Posterior vena cava (tissue), 2 donors: Measurements from ENCODE around the gene FANCB. TPM values are rescaled to one million over a fixed set of nuclear protein-coding genes. Genes with fewer than 3 reads are reported as not detected.

Source experiments
- DNase-seq: peaks from one replicate; pipeline ENCODE4 v3.0.0-alpha.2; 2020; ENCODE audit warnings: low spot score
- intact Hi-C, 2 donors: fragments of 100-400 bp; cut with DNase I; formaldehyde crosslinking; loops; one replicate each; pipeline versions ENCODE4 v1.14.1 to v1.14.2; 2022 to 2023
- long read RNA-seq, 2 donors: library from polyadenylated mRNA; unstranded; transcript quantifications; one replicate each; pipeline ENCODE4 v2.0.0, GENCODE V29; 2020 to 2021
- total RNA-seq, 2 donors: library from RNA; stranded (reverse); fragmentation: NEBNext Ultra II Directional; extraction: Animal tissue kit (Norgen Biotek cat#: 25700); gene quantifications; one replicate each; pipeline ENCODE4 v1.2.1, GENCODE V29; 2021
- donor health status: DM: yes; HTN: yes; CAD: no.
- donor health status: DM: yes; HTN: yes; CAD: no.

Gene FANCB
- total RNA-seq, result 1 to 10 TPM; 1.6 to 2.0 TPM
- long read RNA-seq, donor 1, partial matches to known transcripts, result 0 of 1 reads
- long read RNA-seq, donor 1, other reads (novel, unspliced or antisense), result 1 of 1 reads
- long read RNA-seq, donor 2, result 0 reads

DNA sequence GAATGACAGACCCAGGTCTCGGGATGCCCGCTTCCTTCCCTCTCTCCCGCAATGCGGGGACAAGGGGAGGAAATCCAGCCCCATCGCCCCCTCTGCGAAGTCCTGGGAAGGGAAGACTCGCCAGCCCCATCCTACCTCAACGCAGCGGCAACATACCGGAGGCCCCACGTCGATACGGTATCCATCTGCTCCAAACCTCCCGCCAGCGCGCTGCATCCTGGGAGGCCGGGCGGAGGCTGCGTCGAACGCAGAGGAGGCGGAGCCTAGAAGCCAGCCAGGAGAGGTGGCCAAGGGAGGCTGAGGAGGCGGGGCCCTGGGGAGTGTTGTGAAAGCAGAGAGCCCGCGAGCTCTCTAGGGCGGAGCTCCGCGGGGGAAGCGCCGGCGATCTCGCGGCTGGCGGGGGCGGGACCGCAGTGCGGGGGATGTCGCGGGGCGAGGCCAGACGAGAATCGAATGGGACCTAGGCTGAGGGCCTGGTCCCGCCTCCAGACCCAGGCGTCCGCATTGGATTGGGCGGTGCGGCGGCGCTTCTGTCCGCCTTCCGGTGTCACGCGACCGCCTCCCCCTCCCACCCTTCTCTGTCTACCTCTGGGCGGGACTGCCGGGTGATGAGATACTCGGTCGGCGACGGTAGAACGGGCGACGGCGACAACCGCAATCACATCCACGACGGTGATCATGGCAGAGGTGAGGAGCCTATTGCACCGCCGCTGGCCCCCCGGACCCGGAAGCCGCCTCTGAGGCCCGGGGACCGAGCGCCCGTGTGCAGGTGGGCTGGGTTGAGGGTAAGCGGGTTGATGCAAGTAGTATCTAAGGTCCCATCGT is at the start of gene FANCB, which contains the start of gene MOSPD2:
FANCB (minus strand) TSS at position 219 of the 825 bp plus-strand sequence. CDS start 7,559 bp downstream, outside the sequence.
MOSPD2 (plus strand) TSS at position 571 of the 825 bp plus-strand sequence; CDS start at position 679, 108 bp downstream.
- intact Hi-C loops, result no loop called here

DNA sequence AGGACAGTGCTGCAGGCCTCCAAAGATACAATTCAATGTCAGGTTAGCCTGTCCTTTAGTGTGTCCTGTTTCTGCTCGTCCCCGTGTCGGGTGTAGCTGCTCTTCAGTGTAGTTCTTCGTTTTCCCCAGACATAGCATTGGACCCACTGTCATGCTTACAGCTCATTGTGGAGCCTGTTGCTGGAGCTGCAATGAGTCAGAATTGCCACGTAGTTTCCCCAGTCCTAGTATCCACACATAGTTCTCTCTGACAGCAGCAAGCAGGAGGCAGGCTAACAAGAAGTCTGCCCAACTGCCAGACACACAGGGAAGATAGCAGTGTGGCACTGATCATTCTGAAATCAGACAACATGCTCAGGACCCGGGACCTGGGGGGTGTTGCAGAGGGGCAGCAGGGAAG is 49.6 kb upstream of the FANCB start:
- intact Hi-C loops, result no loop called here
- no peak for DNase-seq

More for the DNA sequence above, at the start of gene FANCB, which contains the start of gene MOSPD2:
- DNase-seq, result peak; percentile 98

DNA sequence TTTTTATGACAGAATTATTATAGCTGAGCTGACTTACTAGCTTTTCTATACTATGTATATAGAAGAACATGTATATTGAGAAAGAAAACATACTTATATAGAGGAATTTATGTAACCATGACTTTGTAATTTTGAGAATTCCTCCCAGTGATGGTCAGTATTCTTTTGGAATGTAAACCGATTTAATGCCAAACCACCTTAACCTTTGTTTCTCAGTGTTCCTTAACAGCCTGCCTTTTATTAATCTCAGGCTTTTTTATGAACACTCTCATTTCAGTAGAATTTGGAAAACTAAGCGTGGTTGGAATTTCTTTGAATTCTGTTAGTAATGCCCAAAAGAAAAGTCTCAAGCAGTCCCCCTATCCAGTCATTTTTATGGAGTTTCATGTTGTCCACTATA is 47.3 kb upstream of the FANCB start:
- DNase-seq, result no peak
- intact Hi-C loops, result no loop called here

DNA sequence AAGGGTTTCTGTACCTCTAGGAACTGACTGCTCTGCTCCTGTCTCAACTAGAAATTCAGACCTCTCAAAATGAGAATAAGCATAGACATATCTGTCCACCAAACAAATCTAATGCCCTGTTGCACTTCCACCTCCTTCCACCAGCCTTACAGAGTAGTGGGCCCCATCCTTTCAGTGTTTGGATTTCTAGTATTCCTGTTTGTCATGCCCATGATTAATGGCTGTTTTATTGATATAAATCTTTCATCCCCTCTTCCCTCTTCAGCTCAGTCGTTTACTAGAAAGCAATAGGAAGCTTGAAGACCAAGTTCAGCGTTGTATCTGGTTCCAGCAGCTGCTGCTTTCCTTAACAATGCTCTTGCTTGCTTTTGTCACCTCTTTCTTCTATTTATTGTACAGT is 46.5 kb upstream of the FANCB start:
- intact Hi-C loops, result no loop called here
- no peak for DNase-seq

DNA sequence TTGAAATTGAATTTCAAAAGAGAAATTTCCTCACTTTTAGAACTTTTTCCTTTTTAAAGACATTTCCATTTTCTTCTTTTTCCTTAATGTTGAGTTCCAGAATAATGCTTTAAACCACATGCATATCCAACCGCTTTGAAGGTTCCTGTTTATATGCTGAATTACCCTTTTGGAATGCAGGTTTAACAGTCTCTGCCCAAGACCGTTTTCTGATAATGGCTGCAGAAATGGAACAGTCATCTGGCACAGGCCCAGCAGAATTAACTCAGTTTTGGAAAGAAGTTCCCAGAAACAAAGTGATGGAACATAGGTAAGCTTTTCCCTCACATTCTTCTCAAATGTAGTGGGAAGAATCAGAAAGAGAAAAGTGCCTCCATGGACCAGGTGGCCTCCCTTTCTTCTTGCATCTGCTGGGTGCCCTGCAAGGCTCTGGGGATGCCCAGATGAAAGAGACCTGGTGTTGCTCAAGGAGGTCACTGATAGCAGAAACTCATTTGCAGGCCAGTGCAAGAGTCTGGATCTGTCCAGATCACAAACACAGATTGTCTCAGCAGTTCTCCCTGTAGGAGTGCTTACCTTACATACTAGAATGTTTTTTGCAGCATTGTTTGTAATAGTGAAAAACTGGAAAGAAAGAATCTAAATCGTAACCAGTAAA is 43.3 kb upstream of the FANCB start:
- DNase-seq, result no peak

DNA sequence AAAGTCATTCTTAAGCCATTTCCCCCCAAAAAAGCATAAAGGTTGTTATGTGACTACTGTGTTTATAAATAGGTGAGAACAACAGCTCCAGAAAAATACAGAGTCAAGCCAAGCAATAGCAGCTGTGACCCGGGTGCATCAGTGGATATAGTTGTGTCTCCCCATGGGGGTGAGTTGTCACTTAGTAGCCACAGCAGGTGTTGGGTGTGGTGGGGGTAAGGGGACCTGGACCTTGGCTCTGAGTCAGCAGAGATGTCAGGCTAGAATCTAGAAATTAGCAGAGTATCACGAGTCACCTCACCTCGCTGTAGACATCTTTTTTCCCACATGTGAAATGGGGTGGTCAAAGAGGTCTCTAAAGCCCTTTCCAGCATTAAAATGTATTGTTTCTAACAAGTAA is 42.7 kb upstream of the FANCB start:
- DNase-seq, result no peak
- intact Hi-C loops, result no loop called here

More for the DNA sequence above, 43.3 kb upstream of the FANCB start:
- intact Hi-C loops, result no loop called here

DNA sequence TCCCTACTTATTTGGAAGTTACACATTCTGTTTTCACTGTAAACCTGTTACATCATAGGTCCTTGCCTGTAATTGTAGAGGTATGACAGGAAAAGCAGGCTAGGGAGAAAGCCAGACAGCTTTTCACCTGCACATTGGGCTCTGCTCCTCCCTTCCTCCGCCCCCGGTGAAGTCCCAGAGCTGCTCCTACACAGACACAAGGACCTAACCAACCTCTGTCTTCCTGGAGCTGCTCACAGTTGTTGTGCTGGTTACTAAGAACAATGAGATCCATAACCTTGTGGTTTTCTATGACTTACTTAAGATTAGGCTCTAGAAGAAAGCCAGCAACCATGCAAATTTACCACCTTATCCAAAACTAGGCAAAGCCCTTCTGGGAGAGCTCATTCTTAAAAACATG is 40.4 kb upstream of the FANCB start:
- intact Hi-C loops, result no loop called here
- no peak for DNase-seq

DNA sequence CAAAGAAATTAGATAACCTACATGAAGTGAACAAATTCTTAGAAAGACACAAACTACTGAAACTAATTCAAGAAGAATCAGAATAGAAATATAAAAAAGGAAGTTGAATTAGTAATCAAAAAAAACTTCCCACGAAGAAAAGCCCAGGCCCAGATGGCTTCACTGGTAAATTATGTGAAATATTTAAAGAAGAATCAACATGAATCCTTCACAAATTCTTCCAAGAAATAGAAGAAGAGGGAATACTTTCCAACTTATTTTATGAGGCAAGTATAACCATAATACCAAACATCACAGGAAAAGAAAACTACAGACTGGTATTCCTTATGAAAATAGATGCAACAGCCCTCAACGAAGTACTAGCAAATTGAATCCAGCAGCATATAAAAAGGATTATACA is 31.0 kb upstream of the FANCB start:
- DNase-seq, result no peak
- intact Hi-C loops, result no loop called here

DNA sequence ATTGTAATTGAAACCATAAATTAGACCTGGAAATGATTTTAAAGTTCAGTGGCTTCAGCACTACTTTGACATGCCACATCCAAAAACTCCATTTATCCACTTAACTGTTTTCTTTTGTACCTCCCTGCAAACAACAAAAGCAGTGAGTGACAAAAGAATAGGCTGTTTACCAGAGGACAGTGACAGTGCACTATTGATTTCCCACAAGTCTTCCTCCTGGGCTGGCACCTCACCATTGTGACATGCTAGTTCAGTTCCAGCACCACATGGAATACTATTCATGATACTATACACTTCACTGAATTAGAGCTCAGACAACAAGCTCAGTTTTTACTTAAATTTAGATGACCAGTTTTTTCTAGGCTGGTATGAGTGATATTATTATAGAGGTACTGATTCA is 29.7 kb upstream of the FANCB start:
- intact Hi-C loops, result no loop called here
- no peak for DNase-seq

DNA sequence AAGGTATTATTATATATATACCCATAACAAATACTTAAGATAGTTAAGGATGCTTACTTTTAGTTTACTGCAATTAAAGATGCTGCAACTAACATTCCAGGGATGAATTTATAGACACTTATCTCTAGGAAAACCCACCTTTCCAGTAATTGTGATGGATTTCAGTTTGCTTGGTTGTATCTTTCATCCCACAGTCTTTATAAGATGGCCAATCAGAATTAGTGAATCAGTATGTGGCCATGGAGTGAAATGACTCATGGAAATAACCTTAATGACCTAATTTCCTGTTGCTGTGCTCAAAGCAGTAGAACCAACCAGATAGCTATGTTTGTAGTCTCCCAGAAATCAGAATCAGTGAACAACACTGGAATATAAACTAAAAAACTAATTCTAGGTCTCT is 26.7 kb upstream of the FANCB start:
- intact Hi-C loops, result no loop called here
- no peak for DNase-seq

DNA sequence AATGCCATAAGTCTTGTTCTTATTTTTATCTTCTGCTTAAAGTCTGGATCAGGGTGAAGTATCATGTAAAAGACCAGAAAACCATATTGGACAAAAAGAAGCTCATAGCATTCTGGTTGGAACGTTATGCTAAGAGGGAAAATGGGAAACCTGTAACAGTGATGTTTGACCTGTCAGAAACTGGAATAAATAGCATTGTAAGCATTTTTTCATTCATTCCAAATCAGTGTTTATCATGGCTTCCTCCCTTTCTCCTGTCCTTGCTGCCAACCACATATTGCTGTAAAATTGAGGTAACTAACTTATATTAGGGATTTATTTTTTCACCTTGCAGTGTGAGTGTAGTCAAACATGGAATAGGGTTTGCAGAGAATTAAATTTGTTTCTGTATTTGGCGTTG is 24.2 kb upstream of the FANCB start:
- intact Hi-C loops, result no loop called here
- DNase-seq, result no peak

DNA sequence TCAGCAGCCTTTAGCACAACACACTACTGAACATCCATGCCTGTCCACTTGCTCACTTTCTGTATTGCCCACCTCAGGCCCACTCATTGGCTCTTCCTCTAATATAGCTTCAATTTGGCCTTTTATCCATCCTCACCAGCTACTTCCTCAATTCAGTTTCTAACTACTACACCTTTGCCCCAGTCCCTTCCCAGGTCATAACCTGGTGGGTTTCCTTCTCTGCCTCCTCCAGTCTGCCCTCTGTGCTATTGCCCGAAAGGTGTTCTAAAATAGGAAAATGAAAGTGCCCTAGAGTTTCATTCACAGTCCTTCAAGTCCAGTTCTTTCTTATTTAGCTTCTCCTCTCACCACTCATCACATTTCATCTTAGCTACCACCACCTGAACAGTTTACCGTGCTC is 23.4 kb upstream of the FANCB start:
- intact Hi-C loops, result no loop called here
- no peak for DNase-seq

DNA sequence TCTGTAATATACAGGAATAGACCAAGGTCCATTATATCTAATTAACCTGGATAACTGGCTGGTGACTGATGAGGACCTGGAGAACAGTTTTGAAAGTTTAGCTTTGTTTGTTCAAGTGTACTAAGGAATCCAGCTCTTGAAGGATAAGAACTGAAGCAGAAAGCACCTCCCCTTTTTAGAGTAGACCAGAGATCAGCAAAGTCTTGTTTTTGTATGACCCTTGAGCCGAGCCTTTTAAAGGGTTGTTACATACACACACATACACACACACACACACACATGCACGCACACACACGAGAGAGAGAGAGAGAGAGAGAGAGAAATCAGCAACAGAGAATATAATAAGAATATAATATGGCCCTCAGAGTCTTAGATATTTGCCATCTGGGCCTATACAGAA is 13.4 kb upstream of the FANCB start:
- DNase-seq, result no peak
- intact Hi-C loops, result no loop called here

DNA sequence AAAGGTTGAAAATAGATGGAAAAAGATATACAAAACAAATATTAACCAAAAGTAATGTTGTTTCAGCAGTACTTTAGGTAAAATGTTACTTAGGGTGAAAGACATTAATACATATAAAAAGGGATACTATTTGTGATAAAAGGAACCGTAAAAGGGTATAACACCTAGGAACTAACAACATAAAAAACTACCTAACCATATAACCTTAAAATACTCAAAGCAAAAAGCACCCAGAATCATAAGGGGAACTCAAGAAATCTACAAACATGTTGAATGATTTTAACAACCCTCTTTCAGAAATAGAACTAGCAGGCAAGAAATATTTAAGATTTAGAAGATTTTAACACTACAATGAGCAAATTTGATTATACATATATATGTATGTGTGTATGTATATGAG is 11.8 kb upstream of the FANCB start:
- intact Hi-C loops, result no loop called here
- DNase-seq, result no peak

DNA sequence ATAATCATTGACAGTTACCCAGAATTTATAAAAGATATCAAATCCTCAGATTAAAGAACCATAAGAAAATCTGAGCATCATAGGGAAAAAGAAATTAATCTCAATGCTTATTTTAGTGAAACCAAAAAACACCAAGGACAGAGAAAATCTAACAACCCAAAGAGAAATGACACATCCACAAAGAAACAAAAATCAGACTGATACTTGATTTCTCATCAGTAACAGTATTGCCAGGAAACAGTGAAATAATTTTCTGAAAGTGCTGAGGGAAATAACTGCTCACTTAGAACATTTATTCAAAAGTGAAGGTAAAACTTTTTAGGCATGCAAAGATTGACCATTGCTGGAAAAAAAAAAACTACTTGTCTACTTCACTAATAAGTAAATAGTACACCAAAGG is 11.0 kb upstream of the FANCB start:
- no peak for DNase-seq
- intact Hi-C loops, result no loop called here

DNA sequence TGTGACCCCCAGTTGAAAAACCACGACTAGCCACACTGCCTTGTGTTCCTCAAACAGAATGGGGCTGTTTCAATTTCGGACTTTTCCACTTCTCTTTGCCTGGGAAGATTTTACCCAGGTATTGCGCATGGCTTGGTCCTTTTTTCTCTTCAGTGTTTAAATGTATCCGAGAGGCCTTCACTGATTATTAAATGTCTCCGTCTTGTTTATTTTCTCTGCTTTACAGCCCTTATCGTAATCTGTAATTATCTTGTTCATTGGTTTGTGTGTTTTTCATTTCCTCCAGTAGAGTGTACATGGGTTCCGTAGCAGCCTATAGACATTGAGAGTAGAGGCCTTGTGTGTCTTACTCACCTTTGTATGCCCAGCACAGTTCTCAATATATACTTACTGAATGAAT is 2.8 kb upstream of the FANCB start:
- DNase-seq, result no peak
- intact Hi-C loops, result no loop called here

DNA sequence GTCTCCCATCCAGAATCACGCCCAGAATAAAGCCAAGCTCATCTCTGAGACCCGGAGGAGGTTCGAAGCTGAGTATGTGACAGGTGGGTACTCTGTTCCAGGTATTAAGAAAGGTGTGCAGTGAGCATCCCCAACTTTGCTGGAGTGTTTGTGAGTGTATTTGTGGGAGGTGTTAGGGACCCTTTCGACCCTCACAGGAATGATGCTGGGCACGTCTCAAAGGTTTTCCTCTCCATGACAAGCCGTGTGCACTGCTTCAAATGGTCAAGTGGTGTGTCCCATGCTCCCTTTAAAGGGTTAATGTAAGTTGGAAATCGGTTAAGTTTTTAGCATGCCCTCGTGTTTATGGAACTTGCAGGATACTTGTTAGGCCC is 794 bp upstream of the FANCB start:
- no peak for DNase-seq
- intact Hi-C loops, result no loop called here

DNA sequence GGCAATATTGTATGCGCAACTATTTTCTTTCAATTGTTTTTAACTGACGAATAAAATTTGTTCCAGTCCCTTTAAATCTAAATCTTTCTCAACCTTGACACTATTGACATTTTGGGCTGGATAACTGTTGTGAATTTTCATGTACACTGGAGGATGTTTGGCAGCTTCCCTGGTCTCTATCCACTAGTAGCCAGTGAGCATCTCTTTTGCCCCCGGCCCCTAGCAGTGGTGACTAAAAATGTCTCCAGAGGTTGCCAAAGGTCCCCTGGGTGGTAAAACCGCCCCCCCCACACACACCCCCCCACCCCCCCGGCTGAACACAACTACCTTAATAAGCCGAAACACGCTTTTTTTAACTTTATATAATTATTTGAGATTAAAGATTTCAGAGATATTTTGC is 514 bp downstream of the FANCB start:
- intact Hi-C loops, result no loop called here
- no peak for DNase-seq

DNA sequence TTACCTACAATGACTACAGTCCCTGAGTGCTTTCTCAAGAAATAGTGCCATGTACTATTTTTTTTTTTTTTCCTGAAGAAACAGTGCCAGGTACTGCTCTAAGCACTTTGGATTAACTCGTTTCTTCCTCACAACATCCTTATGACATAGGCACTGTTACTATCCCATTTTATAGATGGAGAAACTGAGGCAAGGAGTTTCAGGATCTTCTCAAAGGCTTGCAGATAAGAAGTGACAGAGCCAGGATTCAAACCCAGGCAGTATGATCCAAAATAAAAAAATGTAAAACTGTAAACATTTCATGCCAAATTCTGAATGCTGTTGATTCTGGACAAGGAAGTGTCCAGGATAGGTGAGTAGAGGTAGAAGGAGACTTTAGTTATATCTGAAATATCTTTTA is 1.1 kb downstream of the FANCB start:
- intact Hi-C loops, result no loop called here
- no peak for DNase-seq

DNA sequence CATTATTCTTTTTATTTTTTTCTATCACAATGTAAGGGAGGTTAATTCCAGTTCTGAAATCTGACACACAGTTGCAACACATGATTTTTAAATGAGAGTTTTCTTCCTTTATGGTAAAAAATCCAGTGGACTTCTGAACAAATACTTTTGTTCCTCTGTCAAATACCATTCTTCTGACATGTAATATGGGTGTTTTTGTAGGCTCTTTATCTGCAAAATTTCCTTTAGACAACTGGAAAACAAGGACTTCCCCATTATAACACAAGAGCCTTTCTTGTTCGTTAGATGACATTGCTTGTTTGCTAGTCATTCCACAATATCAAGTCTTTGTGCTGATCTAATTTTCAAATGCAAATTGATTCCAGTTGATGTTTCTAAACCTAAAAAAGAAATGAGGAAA is 7.7 kb downstream of the FANCB start:
- intact Hi-C loops, result loop anchor here in 1 of 2 donors (5.0 kb wide), 1 partner anchor 333 kb away; no protein-coding TSS in a partner anchor
- DNase-seq, result no peak

DNA sequence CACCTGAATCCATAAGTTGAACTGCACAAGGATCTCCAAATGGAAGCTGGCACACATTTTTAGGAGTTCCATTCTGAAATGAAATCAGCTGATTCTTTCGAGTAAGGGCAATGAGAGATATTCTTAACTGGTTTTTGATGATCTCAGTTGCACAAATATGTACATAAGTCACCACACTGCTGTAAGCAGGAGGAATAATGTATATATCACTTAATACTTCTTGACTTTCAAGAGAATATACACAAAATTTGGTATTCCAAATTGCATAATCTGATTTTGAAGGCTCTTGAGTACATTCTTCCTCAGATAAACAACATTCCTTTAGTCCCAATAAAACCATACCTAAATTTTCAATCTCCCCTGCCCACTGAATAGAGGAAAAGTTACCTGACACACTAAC is 8.2 kb downstream of the FANCB start:
- intact Hi-C loops, result loop anchor here in 1 of 2 donors (5.0 kb wide), 1 partner anchor 332 kb away; no protein-coding TSS in a partner anchor
- no peak for DNase-seq
